A549 (cell line): ENCODE data around the gene GTF3C5. TPM values are rescaled to one million over a fixed set of nuclear protein-coding genes. Genes with fewer than 3 reads are reported as not detected.

ENCODE experiments used
- ATAC-seq, 2 experiments: fragments of 200-7000 bp in 1 of 2; fragments of >200 bp in 1 of 2; cut with Nextera tagmentation in 1 of 2; cut with Tn5 transposase in 1 of 2; 3 replicates each; pipeline versions ENCODE4 v1.8.0 to v1.9.1; 2018 to 2020; ENCODE audit warnings: mild to moderate bottlenecking in 1 of 2, moderate library complexity in 1 of 2
- CTCF ChIA-PET: fragments of 300-600 bp; sonication (Branson Sonifier 250); formaldehyde crosslinking; extraction: SDS; loops from one replicate; lab custom pipeline; 2021; ENCODE audit warnings: antibody characterized with exemption, inconsistent platforms; lab: Yijun Ruan, JAX
- POLR2A ChIA-PET: fragments of 350-600 bp; formaldehyde crosslinking; extraction: SDS; loops from one replicate; lab custom pipeline; 2021; ENCODE audit warnings: antibody characterized with exemption, inconsistent platforms; lab: Yijun Ruan, JAX
- DNase-seq, 2 experiments: peaks; one replicate each; pipeline versions ENCODE4 v3.0.0 to v3.0.0-alpha.2; 2011 to 2016; ENCODE audit warnings: low read depth in 1 of 2, low spot score in 1 of 2
- FAIRE-seq: peaks from 2 replicates; lab custom pipeline; 2011; peaks lifted over from hg19 to GRCh38; lab: Jason Lieb, UNC
- H3K27ac ChIP-seq, 2 experiments: fragments of >200 bp; sonication (Bioruptor Twin); formaldehyde crosslinking; 3 replicates each; pipeline ENCODE4 v1.5.1; 2016 to 2017
- H3K4me1 ChIP-seq: fragments of >200 bp; sonication (Bioruptor Twin); formaldehyde crosslinking; 3 replicates; pipeline ENCODE4 v1.6.1; 2016
- H3K4me2 ChIP-seq: fragments of >200 bp; sonication (Bioruptor Twin); formaldehyde crosslinking; 3 replicates; pipeline ENCODE4 v1.6.1; 2016
- H3K4me3 ChIP-seq: fragments of >200 bp; sonication (Bioruptor Twin); formaldehyde crosslinking; 3 replicates; pipeline ENCODE4 v1.5.1; 2016
- H3K9me3 ChIP-seq: fragments of >200 bp; sonication (Bioruptor Twin); formaldehyde crosslinking; 3 replicates; pipeline ENCODE4 v1.6.1; 2016
- CEBPB ChIP-seq, 2 experiments: fragments of >200 bp in 1 of 2; sonication (Bioruptor Twin) in 1 of 2; formaldehyde crosslinking in 1 of 2; IDR thresholded peaks; 2 replicates each; pipeline ENCODE4 v1.6.1; 2012 to 2016
- CHD2 ChIP-seq: fragments of 150-350 bp; IDR thresholded peaks from 2 replicates; pipeline ENCODE4 v1.6.1; 2014; ENCODE audit warnings: low read length; ENCODE audit not compliant: partially characterized antibody
- EP300 ChIP-seq, 2 experiments: fragments of >200 bp; sonication (Bioruptor Twin); formaldehyde crosslinking; IDR thresholded peaks; 2 replicates in 1 of 2; 3 replicates in 1 of 2; pipeline ENCODE4 v1.6.1; 2016 to 2017
- FOSB ChIP-seq: fragments of 250-450 bp; sonication (Bioruptor Pico); IDR thresholded peaks from 2 replicates; pipeline ENCODE4 v1.5.0; 2020; ENCODE audit warnings: mild to moderate bottlenecking, moderate library complexity
- FOSL2 ChIP-seq, 2 experiments: fragments of 450-650 bp in 1 of 2; fragments of >200 bp in 1 of 2; sonication (Bioruptor Twin) in 1 of 2; formaldehyde crosslinking; IDR thresholded peaks; 2 replicates each; pipeline versions ENCODE4 v1.5.0 to v1.6.1; 2016 to 2020; ENCODE audit warnings: mild to moderate bottlenecking in 1 of 2, moderate library complexity in 1 of 2
- FOXS1 ChIP-seq: fragments of 250-450 bp; sonication (Bioruptor Pico); IDR thresholded peaks from 2 replicates; pipeline ENCODE4 v1.5.0; 2020; ENCODE audit warnings: mild to moderate bottlenecking, moderate library complexity
- GATA3 ChIP-seq: IDR thresholded peaks from 2 replicates; pipeline ENCODE4 v1.6.1; 2012; ENCODE audit warnings: borderline replicate concordance
- HEYL ChIP-seq: fragments of 250-450 bp; sonication (Bioruptor Pico); IDR thresholded peaks from 2 replicates; pipeline ENCODE4 v1.8.0; 2021; ENCODE audit warnings: mild to moderate bottlenecking, moderate library complexity
- HOXB13 ChIP-seq: fragments of 250-450 bp; sonication (Bioruptor Pico); IDR thresholded peaks from 2 replicates; pipeline ENCODE4 v1.5.0; 2020; ENCODE audit warnings: low read depth, mild to moderate bottlenecking, moderate library complexity
- JUNB ChIP-seq: fragments of >200 bp; sonication (Bioruptor Twin); formaldehyde crosslinking; IDR thresholded peaks from 2 replicates; pipeline ENCODE4 v1.6.1; 2016
- KDM5A ChIP-seq: fragments of 200-600 bp; sonication (generic); IDR thresholded peaks from 2 replicates; pipeline ENCODE4 v1.6.1; 2016; ENCODE audit warnings: antibody characterized with exemption, mild to moderate bottlenecking
- MAZ ChIP-seq: fragments of 150-350 bp; IDR thresholded peaks from 2 replicates; pipeline ENCODE4 v1.6.1; 2014; ENCODE audit warnings: antibody characterized with exemption, low read depth, low read length, borderline replicate concordance
- MYC ChIP-seq: IDR thresholded peaks from 2 replicates; pipeline ENCODE4 v1.6.1; 2012; ENCODE audit warnings: mild to moderate bottlenecking, inconsistent platforms, low read length, improper control_type of control experiment, borderline replicate concordance
- NFE2L2 ChIP-seq: fragments of 150-350 bp; conservative IDR thresholded peaks from 2 replicates; pipeline ENCODE4 v1.6.1; 2014; ENCODE audit warnings: low read length
- PHF8 ChIP-seq: fragments of 200-600 bp; sonication (generic); IDR thresholded peaks from 2 replicates; pipeline ENCODE4 v1.6.1; 2016; ENCODE audit warnings: low read depth, mild to moderate bottlenecking, antibody characterized with exemption, moderate library complexity, borderline replicate concordance
- POLR2A ChIP-seq: IDR thresholded peaks from 2 replicates; pipeline ENCODE4 v1.6.1; 2012; ENCODE audit warnings: mild to moderate bottlenecking, low read length
- POLR2AphosphoS2 ChIP-seq: conservative IDR thresholded peaks from 2 replicates; pipeline ENCODE4 v1.6.1; 2012; ENCODE audit warnings: low read length, improper control_type of control experiment, inconsistent platforms
- RCOR1 ChIP-seq: fragments of 150-350 bp; IDR thresholded peaks from 2 replicates; pipeline ENCODE4 v1.6.1; 2014; ENCODE audit warnings: antibody characterized with exemption, low read length, low read depth
- RNF2 ChIP-seq: fragments of 200-600 bp; sonication (generic); IDR thresholded peaks from 2 replicates; pipeline ENCODE4 v1.6.1; 2016; ENCODE audit warnings: low read depth, mild to moderate bottlenecking, antibody characterized with exemption, moderate library complexity, borderline replicate concordance
- TFCP2L1 ChIP-seq: fragments of 250-450 bp; sonication (Bioruptor Pico); IDR thresholded peaks from 2 replicates; pipeline ENCODE4 v1.5.0; 2021; ENCODE audit warnings: mild to moderate bottlenecking
- ZC3H11A ChIP-seq: fragments of 450-650 bp; IDR thresholded peaks from 2 replicates; pipeline ENCODE4 v1.6.1; 2014; ENCODE audit warnings: antibody characterized with exemption, mild to moderate bottlenecking
- ZFP36 ChIP-seq: fragments of 450-650 bp; IDR thresholded peaks from 2 replicates; pipeline ENCODE4 v1.6.1; 2014; ENCODE audit warnings: borderline replicate concordance; ENCODE audit not compliant: partially characterized antibody
- WGBS: methylation state at CpG from one replicate; pipeline ENCODE4 v1.1.6; 2017; ENCODE audit errors: missing lambda C conversion rate; 5-methylcytosine and 5-hydroxymethylcytosine counted together
- polyA minus RNA-seq: library from RNA; depleted of rRNA, polyadenylated mRNA; stranded (reverse); fragments of >200 nt; gene quantifications from 2 replicates; pipeline ENCODE4 v1.2.3, GENCODE V29; 2011; rRNA and poly(A)+ RNA removed
- polyA plus RNA-seq, 4 experiments: library from polyadenylated mRNA; depleted of rRNA in 3 of 4; stranded (reverse); fragments of >200 nt; fragmentation: RNase III in 1 of 4; extraction: RNeasy Plus Mini Kit Qiagen cat#74134 plus additional on column Dnase treatment in 1 of 4; gene quantifications; 2 replicates in 3 of 4; 3 replicates in 1 of 4; pipeline ENCODE4 v1.2.3, GENCODE V29; 2011 to 2017
- TF ChIP-seq, protein P1 (sequence below): fragments of >200 bp; sonication (Bioruptor Twin); formaldehyde crosslinking; IDR thresholded peaks from 3 replicates; pipeline ENCODE4 v1.5.1; 2016
- TF ChIP-seq, protein P2 (sequence below): fragments of 200-600 bp; sonication (generic); IDR thresholded peaks from 2 replicates; pipeline ENCODE4 v1.6.1; 2016; ENCODE audit warnings: antibody characterized with exemption, mild to moderate bottlenecking, moderate library complexity
- TF ChIP-seq, protein P3 (sequence below): IDR thresholded peaks from 2 replicates; pipeline ENCODE4 v1.6.1; 2012
- TF ChIP-seq, protein P4 (sequence below): fragments of 250-450 bp; sonication (Bioruptor Pico); IDR thresholded peaks from 2 replicates; pipeline ENCODE4 v1.5.0; 2020; ENCODE audit warnings: low read depth, mild to moderate bottlenecking, moderate library complexity
- TF ChIP-seq, protein P5 (sequence below): fragments of >200 bp; sonication (Bioruptor Twin); formaldehyde crosslinking; IDR thresholded peaks from 2 replicates; pipeline ENCODE4 v1.6.1; 2016

GTF3C5 gene, protein sequence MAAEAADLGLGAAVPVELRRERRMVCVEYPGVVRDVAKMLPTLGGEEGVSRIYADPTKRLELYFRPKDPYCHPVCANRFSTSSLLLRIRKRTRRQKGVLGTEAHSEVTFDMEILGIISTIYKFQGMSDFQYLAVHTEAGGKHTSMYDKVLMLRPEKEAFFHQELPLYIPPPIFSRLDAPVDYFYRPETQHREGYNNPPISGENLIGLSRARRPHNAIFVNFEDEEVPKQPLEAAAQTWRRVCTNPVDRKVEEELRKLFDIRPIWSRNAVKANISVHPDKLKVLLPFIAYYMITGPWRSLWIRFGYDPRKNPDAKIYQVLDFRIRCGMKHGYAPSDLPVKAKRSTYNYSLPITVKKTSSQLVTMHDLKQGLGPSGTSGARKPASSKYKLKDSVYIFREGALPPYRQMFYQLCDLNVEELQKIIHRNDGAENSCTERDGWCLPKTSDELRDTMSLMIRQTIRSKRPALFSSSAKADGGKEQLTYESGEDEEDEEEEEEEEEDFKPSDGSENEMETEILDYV
- polyA plus RNA-seq (2011; rRNA removed) = 57.2 and 57.4 TPM in 2 replicates
- 68.0 and 70.7 TPM in 2 replicates for polyA plus RNA-seq (2012; cell fraction: cytosol; rRNA removed)
- polyA plus RNA-seq (2012; cell fraction: nucleus; rRNA removed) = 155 and 169 TPM in 2 replicates
- 77.9 to 83.9 TPM (median 80.3 TPM) in 3 replicates for polyA plus RNA-seq (2017; fragmentation: RNase III; extraction: RNeasy Plus Mini Kit Qiagen cat#74134 plus additional on column Dnase treatment)
- polyA minus RNA-seq = 76.4 and 82.9 TPM in 2 replicates

DNA sequence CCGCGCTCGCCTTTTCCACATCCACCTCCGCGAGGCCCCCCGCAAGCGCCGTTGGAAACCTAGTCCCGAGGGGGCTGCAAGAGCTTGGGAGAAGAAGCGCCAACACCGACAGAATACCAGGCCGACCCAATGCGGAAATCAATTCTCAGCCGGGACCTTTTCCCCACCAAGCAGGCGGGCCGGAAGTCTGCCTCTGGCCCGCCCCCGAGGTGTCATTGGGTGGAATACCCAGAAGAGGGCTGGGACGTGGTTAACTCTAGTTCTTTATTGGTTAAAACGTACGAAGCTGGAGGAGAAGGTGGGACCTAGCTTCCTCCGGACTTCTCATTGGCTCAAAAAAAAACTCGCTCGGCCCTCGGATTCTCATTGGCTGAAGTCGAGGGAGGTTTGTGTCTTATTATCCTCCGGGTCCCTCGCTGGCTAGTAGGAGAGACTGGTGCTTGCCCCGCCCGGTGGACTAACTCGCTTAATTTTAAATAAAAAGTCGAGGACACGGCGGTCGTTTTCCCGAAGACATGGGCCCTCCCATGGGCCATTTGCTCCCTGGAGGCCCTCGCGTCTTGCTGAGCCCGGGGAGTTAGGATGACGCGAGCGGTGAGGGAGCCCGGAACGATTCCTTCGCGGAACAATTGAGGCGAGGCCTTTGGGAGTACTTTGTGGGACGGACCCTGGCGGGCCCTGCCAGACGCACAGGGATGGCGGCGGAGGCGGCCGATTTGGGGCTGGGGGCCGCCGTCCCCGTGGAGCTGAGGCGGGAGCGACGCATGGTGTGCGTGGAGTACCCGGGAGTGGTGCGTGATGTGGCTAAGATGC, at the start of gene GTF3C5:
GTF3C5 (plus strand) TSS at position 681 of the 813 bp plus-strand sequence; CDS start at position 696, 15 bp downstream.
- under 1% methylated on average over 43 of the region's 63 CpGs for WGBS
- H3K9me3 ChIP-seq = no peaks in the 10 kb centered on the region
- FAIRE-seq (peak; percentile 54), DNase-seq (peak; percentile 99 to 100), ATAC-seq (peak; percentile 98 to 99)
- POLR2A ChIA-PET = interaction anchor here (0.6 to 2.1 kb wide), 30 partner anchors 8 to 448 kb away, joined by 3 to 27 read pairs (median 5); partner anchors contain the start of genes CACFD1, DDX31, GTF3C4 and SLC2A6
- peaks cover 17% of the 10 kb centered on the region for H3K4me1 ChIP-seq
- peak within 1 kb of the TSS; percentile 67 for H3K4me3 ChIP-seq
- H3K27ac ChIP-seq = peak within 1 kb of the TSS; percentile 83 to 96
- CTCF ChIA-PET = interaction anchor here (0.7 to 4.7 kb wide), 8 partner anchors 8 to 117 kb away, joined by 3 to 47 read pairs (median 4); partner anchors contain the start of gene GFI1B
- H3K4me2 ChIP-seq = peak within 1 kb of the TSS; percentile 99
- no peak for TF ChIP-seq TFCP2L1
- TF ChIP-seq, protein P1, sequence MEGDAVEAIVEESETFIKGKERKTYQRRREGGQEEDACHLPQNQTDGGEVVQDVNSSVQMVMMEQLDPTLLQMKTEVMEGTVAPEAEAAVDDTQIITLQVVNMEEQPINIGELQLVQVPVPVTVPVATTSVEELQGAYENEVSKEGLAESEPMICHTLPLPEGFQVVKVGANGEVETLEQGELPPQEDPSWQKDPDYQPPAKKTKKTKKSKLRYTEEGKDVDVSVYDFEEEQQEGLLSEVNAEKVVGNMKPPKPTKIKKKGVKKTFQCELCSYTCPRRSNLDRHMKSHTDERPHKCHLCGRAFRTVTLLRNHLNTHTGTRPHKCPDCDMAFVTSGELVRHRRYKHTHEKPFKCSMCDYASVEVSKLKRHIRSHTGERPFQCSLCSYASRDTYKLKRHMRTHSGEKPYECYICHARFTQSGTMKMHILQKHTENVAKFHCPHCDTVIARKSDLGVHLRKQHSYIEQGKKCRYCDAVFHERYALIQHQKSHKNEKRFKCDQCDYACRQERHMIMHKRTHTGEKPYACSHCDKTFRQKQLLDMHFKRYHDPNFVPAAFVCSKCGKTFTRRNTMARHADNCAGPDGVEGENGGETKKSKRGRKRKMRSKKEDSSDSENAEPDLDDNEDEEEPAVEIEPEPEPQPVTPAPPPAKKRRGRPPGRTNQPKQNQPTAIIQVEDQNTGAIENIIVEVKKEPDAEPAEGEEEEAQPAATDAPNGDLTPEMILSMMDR = no peak
- 0 out of 2 replicates have a peak, but pooled peaks have one; percentile 29 for TF ChIP-seq MAZ
- no peak for TF ChIP-seq JUNB
- no peak for TF ChIP-seq FOSB (CRISPR knock-in tag)
- no peak for TF ChIP-seq CHD2
- TF ChIP-seq FOSL2 (IDR thresholded peaks at IDR 0.05) = no peak
- peak; percentile 27; the same call in 1 of the 2 replicates for TF ChIP-seq FOSL2 (CRISPR knock-in tag; IDR thresholded peaks at IDR 0.05)
- TF ChIP-seq PHF8 = no peak
- peak in 1 of 2 experiments; percentile 13; a peak in 1 of 4 replicates for TF ChIP-seq CEBPB (IDR thresholded peaks at IDR 0.05)
- peak; percentile 55; the same call in 1 of the 2 replicates for TF ChIP-seq FOXS1 (CRISPR knock-in tag)
- TF ChIP-seq KDM5A = peak; percentile 99
- no peak for TF ChIP-seq EP300 (IDR thresholded peaks at IDR 0.05)
- TF ChIP-seq, protein P2, sequence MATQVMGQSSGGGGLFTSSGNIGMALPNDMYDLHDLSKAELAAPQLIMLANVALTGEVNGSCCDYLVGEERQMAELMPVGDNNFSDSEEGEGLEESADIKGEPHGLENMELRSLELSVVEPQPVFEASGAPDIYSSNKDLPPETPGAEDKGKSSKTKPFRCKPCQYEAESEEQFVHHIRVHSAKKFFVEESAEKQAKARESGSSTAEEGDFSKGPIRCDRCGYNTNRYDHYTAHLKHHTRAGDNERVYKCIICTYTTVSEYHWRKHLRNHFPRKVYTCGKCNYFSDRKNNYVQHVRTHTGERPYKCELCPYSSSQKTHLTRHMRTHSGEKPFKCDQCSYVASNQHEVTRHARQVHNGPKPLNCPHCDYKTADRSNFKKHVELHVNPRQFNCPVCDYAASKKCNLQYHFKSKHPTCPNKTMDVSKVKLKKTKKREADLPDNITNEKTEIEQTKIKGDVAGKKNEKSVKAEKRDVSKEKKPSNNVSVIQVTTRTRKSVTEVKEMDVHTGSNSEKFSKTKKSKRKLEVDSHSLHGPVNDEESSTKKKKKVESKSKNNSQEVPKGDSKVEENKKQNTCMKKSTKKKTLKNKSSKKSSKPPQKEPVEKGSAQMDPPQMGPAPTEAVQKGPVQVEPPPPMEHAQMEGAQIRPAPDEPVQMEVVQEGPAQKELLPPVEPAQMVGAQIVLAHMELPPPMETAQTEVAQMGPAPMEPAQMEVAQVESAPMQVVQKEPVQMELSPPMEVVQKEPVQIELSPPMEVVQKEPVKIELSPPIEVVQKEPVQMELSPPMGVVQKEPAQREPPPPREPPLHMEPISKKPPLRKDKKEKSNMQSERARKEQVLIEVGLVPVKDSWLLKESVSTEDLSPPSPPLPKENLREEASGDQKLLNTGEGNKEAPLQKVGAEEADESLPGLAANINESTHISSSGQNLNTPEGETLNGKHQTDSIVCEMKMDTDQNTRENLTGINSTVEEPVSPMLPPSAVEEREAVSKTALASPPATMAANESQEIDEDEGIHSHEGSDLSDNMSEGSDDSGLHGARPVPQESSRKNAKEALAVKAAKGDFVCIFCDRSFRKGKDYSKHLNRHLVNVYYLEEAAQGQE = no peak
- no peak for TF ChIP-seq RNF2
- TF ChIP-seq, protein P3, sequence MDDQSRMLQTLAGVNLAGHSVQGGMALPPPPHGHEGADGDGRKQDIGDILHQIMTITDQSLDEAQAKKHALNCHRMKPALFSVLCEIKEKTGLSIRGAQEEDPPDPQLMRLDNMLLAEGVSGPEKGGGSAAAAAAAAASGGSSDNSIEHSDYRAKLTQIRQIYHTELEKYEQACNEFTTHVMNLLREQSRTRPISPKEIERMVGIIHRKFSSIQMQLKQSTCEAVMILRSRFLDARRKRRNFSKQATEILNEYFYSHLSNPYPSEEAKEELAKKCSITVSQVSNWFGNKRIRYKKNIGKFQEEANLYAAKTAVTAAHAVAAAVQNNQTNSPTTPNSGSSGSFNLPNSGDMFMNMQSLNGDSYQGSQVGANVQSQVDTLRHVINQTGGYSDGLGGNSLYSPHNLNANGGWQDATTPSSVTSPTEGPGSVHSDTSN = peak; percentile 67
- TF ChIP-seq HOXB13 (CRISPR knock-in tag) = no peak
- no peak for TF ChIP-seq RCOR1
- peak; percentile 80 for TF ChIP-seq POLR2A
- no peak for TF ChIP-seq MYC
- no peak for TF ChIP-seq HEYL (CRISPR knock-in tag)
- TF ChIP-seq POLR2AphosphoS2 = no peak
- no peak for TF ChIP-seq NFE2L2
- peak; percentile 43 for TF ChIP-seq GATA3
- no peak for TF ChIP-seq ZFP36
- TF ChIP-seq, protein P4, sequence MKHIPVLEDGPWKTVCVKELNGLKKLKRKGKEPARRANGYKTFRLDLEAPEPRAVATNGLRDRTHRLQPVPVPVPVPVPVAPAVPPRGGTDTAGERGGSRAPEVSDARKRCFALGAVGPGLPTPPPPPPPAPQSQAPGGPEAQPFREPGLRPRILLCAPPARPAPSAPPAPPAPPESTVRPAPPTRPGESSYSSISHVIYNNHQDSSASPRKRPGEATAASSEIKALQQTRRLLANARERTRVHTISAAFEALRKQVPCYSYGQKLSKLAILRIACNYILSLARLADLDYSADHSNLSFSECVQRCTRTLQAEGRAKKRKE (CRISPR knock-in tag) = peak; percentile 22; the same call in 1 of the 2 replicates
- peak; percentile 17; the same call in 1 of the 2 replicates for TF ChIP-seq ZC3H11A
- TF ChIP-seq, protein P5, sequence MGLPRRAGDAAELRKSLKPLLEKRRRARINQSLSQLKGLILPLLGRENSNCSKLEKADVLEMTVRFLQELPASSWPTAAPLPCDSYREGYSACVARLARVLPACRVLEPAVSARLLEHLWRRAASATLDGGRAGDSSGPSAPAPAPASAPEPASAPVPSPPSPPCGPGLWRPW = no peak
